Measurements from ENCODE around the gene ZBTB47.

Gene ZBTB47

GRCh38 chr3:42686832-42687650 lies 33.5 kb downstream of the ZBTB47 start:
- no peak for DNase-seq

GRCh38 chr3:42688016-42688415 lies 34.5 kb downstream of the ZBTB47 start:
- DNase-seq, result no peak

GRCh38 chr3:42688487-42689420 lies 35.3 kb downstream of the ZBTB47 start:
- DNase-seq, result no peak

- no peak for DNase-seq
Measured at GRCh38 chr3:42689421-42690014, 36.0 kb downstream of the ZBTB47 start.

- no peak for DNase-seq
Measured at GRCh38 chr3:42690191-42690590, 36.7 kb downstream of the ZBTB47 start.

- DNase-seq, result no peak
Measured at GRCh38 chr3:42690766-42691680, 37.5 kb downstream of the ZBTB47 start.

- DNase-seq, result no peak
Measured at GRCh38 chr3:42691816-42692666, 38.5 kb downstream of the ZBTB47 start.

GRCh38 chr3:42692667-42693529 lies 39.4 kb downstream of the ZBTB47 start:
- DNase-seq, result no peak

- no peak for DNase-seq
Measured at GRCh38 chr3:42693530-42693930, 40.0 kb downstream of the ZBTB47 start.

- no peak for DNase-seq
Measured at GRCh38 chr3:42694366-42694765, 40.9 kb downstream of the ZBTB47 start.

GRCh38 chr3:42696356-42697288 lies 43.1 kb downstream of the ZBTB47 start:
- no peak for DNase-seq

- no peak for DNase-seq
Measured at GRCh38 chr3:42697289-42698051, 44.0 kb downstream of the ZBTB47 start.

- DNase-seq, result no peak
Measured at GRCh38 chr3:42698216-42698910, 44.9 kb downstream of the ZBTB47 start.

GRCh38 chr3:42698911-42699230 lies 45.4 kb downstream of the ZBTB47 start:
- no peak for DNase-seq

GRCh38 chr3:42699511-42699971 lies 46.0 kb downstream of the ZBTB47 start:
- no peak for DNase-seq

- DNase-seq, result no peak
Measured at GRCh38 chr3:42700366-42701288, 47.1 kb downstream of the ZBTB47 start.

Measured in activated CD4-positive, CD25-positive, alpha-beta regulatory T cell (primary cell).